Prostate gland (tissue), 2 donors: ENCODE data around the gene PCDHGA1. TPM values are rescaled to one million over a fixed set of nuclear protein-coding genes. Genes with fewer than 3 reads are reported as not detected.

Experiments
- DNase-seq: peaks from one replicate; pipeline ENCODE4 v3.0.0-alpha.2; 2019; ENCODE audit warnings: low spot score
- H3K27ac ChIP-seq, 2 donors: fragments of 200-600 bp; sonication (generic); 2 replicates each; pipeline ENCODE4 v1.5.1; 2017 to 2019
- H3K27me3 ChIP-seq: fragments of 200-600 bp; sonication (generic); replicated peaks from 2 replicates; pipeline ENCODE4 v1.5.1; 2019; ENCODE audit not compliant: insufficient read depth
- H3K36me3 ChIP-seq, 2 donors: fragments of 200-600 bp; sonication (generic); 1 replicate in 1 of 2; 2 replicates in 1 of 2; pipeline versions ENCODE4 v1.5.1 to v1.8.1; 2017 to 2019
- H3K4me1 ChIP-seq: fragments of 200-600 bp; sonication (generic); replicated peaks from 2 replicates; pipeline ENCODE4 v1.5.1; 2019
- H3K4me3 ChIP-seq, 2 donors: fragments of 200-600 bp; sonication (generic); 2 replicates each; pipeline ENCODE4 v1.5.1; 2017 to 2019
- H3K9me3 ChIP-seq: fragments of 200-600 bp; sonication (generic); 2 replicates; pipeline ENCODE4 v1.5.1; 2017
- POLR2A ChIP-seq: fragments of 450-650 bp; IDR thresholded peaks from one replicate; pipeline ENCODE4 v1.6.1; 2016; ENCODE audit warnings: antibody characterized with exemption, mild to moderate bottlenecking
- POLR2AphosphoS5 ChIP-seq: sonication (generic); formaldehyde crosslinking; IDR thresholded peaks from one replicate; pipeline ENCODE4 v1.6.1; 2017; ENCODE audit warnings: antibody characterized with exemption
- WGBS: methylation state at CpG from one replicate; pipeline ENCODE4 v1.1.5; 2018; 5-methylcytosine and 5-hydroxymethylcytosine counted together
- intact Hi-C: fragments of 100-400 bp; cut with DNase I; formaldehyde crosslinking; loops from one replicate; pipeline ENCODE4 v1.14.2; 2022
- total RNA-seq, 2 donors: library from RNA; depleted of rRNA; stranded (reverse); fragments of >200 nt; gene quantifications; one replicate each; pipeline ENCODE4 v1.1.0, GENCODE V29; 2016
- TF ChIP-seq, protein P1 (sequence below), 4 experiments: fragments of 200-600 bp in 2 of 4; fragments of 450-650 bp in 2 of 4; sonication (generic) in 2 of 4; IDR thresholded peaks; 1 replicate in 3 of 4; 2 replicates in 1 of 4; pipeline ENCODE4 v1.5.1; 2016 to 2019; ENCODE audit warnings: antibody characterized with exemption in 4 of 4, mild to moderate bottlenecking in 2 of 4, moderate library complexity in 2 of 4

Gene PCDHGA1
- total RNA-seq, 2 donors from 2014 or later: 0.64 to 4.8 TPM

GRCh38 chr5:141516672-141517025 lies 186.3 kb downstream of the PCDHGA1 start:
- Histone ChIP-seq H3K27ac (no peak overlapping the region), H3K4me3 (no peak overlapping the region), H3K4me1 (peaks cover 4% of the 10 kb centered on the region), H3K36me3 (no peaks in the 10 kb centered on the region), H3K9me3 (no peaks in the 10 kb centered on the region), H3K27me3 (no peaks in the 10 kb centered on the region)
- intact Hi-C loops: no loop called here
- 83% methylated on average over 8 of the region's 8 CpGs for WGBS
- DNase-seq: no peak
- TF ChIP-seq POLR2AphosphoS5: no peak
- no peak for TF ChIP-seq POLR2A
- TF ChIP-seq, protein P1, sequence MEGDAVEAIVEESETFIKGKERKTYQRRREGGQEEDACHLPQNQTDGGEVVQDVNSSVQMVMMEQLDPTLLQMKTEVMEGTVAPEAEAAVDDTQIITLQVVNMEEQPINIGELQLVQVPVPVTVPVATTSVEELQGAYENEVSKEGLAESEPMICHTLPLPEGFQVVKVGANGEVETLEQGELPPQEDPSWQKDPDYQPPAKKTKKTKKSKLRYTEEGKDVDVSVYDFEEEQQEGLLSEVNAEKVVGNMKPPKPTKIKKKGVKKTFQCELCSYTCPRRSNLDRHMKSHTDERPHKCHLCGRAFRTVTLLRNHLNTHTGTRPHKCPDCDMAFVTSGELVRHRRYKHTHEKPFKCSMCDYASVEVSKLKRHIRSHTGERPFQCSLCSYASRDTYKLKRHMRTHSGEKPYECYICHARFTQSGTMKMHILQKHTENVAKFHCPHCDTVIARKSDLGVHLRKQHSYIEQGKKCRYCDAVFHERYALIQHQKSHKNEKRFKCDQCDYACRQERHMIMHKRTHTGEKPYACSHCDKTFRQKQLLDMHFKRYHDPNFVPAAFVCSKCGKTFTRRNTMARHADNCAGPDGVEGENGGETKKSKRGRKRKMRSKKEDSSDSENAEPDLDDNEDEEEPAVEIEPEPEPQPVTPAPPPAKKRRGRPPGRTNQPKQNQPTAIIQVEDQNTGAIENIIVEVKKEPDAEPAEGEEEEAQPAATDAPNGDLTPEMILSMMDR (IDR thresholded peaks at IDR 0.05): no peak

- TF ChIP-seq POLR2A: no peak
- no peak overlapping the region for H3K27ac ChIP-seq
- H3K4me3 ChIP-seq: no peak overlapping the region
- no peak for DNase-seq
- intact Hi-C loops: no loop called here
- no peaks in the 10 kb centered on the region for H3K9me3 ChIP-seq
- 80% methylated on average over 8 of the region's 8 CpGs for WGBS
- H3K4me1 ChIP-seq: peaks cover 4% of the 10 kb centered on the region
- no peaks in the 10 kb centered on the region for H3K27me3 ChIP-seq
- no peaks in the 10 kb centered on the region for H3K36me3 ChIP-seq
Measured at GRCh38 chr5:141517312-141517711, 187.0 kb downstream of the PCDHGA1 start.

GRCh38 chr5:141517880-141518617 lies 187.7 kb downstream of the PCDHGA1 start:
- WGBS: 82% methylated on average over 11 of the region's 11 CpGs
- Histone ChIP-seq H3K27me3 (no peaks in the 10 kb centered on the region), H3K27ac (no peak overlapping the region), H3K4me3 (no peak overlapping the region), H3K4me1 (peaks cover 4% of the 10 kb centered on the region), H3K36me3 (no peaks in the 10 kb centered on the region), H3K9me3 (no peaks in the 10 kb centered on the region)
- DNase-seq: no peak
- intact Hi-C loops: no loop called here
- TF ChIP-seq POLR2AphosphoS5 (no peak), POLR2A (no peak)
- TF ChIP-seq, protein P1 (IDR thresholded peaks at IDR 0.05): no peak

DNA sequence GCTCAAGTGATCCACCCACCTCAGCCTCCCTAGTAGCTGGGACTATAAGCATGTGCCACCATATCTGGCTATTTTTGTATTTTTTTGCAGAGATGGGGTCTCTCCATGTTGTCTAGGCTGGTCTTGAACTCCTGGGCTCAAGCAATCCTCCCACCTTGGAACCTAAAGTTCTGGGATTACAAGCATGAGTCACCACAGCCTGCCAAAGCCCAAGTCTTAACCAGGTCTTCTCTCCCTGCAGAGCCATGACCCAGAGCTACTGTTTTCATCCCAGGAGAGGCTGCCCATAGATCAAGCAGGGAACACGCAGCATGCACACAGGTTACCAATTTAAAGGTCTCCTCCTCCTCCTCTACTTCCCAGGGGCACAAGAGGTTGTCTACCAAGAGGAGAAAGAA lies 188.3 kb downstream of the PCDHGA1 start:
- intact Hi-C loops: no loop called here
- no peak for TF ChIP-seq POLR2A
- no peak for TF ChIP-seq POLR2AphosphoS5
- TF ChIP-seq, protein P1 (IDR thresholded peaks at IDR 0.05): no peak
- Histone ChIP-seq H3K27me3 (no peaks in the 10 kb centered on the region), H3K4me3 (no peak overlapping the region), H3K4me1 (peaks cover 4% of the 10 kb centered on the region), H3K9me3 (no peaks in the 10 kb centered on the region), H3K27ac (no peak overlapping the region), H3K36me3 (no peaks in the 10 kb centered on the region)
- 95% methylated on average over 1 of the region's 1 CpG for WGBS
- no peak for DNase-seq

GRCh38 chr5:141519605-141520565 lies 189.6 kb downstream of the PCDHGA1 start:
- 79% methylated on average over 3 of the region's 3 CpGs for WGBS
- TF ChIP-seq, protein P1 (IDR thresholded peaks at IDR 0.05): no peak
- no peak for TF ChIP-seq POLR2A
- no peak for TF ChIP-seq POLR2AphosphoS5
- intact Hi-C loops: loop anchor here (10.0 kb wide), 1 partner anchor 105 kb away; the partner anchor contains the start of genes PCDHGA10 and PCDHGB7
- Histone ChIP-seq H3K9me3 (no peaks in the 10 kb centered on the region), H3K4me1 (no peaks in the 10 kb centered on the region), H3K27me3 (no peaks in the 10 kb centered on the region), H3K27ac (no peak overlapping the region), H3K36me3 (no peaks in the 10 kb centered on the region), H3K4me3 (no peak overlapping the region)
- DNase-seq: no peak
